HL-60/S4 (cell line): Measurements from ENCODE around the gene ATP9A.
"Not testable (repeated sequence)": the region's sequence is repeated elsewhere in the genome, so short reads cannot be mapped to it uniquely, and the experiment has no call there.

Experiments
- in situ Hi-C: fragments of 300-500 bp; cut with MboI; formaldehyde crosslinking; loops from 2 replicates; pipeline ENCODE4 v1.14.3; 2022; ENCODE audit warnings: low sequenced_read_pairs

The ATP9A gene

GRCh38 chr20:51752343-51752951, 15.7 kb downstream of the ATP9A start:
- in situ Hi-C loops, result no loop called here

GRCh38 chr20:51750770-51751388, 17.3 kb downstream of the ATP9A start:
- in situ Hi-C loops, result no loop called here

GRCh38 chr20:51750037-51750769, 18.0 kb downstream of the ATP9A start:
- in situ Hi-C loops, result no loop called here

GRCh38 chr20:51749674-51750036, 18.5 kb downstream of the ATP9A start:
- in situ Hi-C loops, result no loop called here

GRCh38 chr20:51747182-51747911, 20.8 kb downstream of the ATP9A start:
- in situ Hi-C loops, result no loop called here

GRCh38 chr20:51745804-51746203, 22.4 kb downstream of the ATP9A start:
- in situ Hi-C loops, result no loop called here

GRCh38 chr20:51740838-51741237, 27.4 kb downstream of the ATP9A start:
- in situ Hi-C loops, result no loop called here

GRCh38 chr20:51740308-51740707, 27.9 kb downstream of the ATP9A start:
- in situ Hi-C loops, result not testable (repeated sequence)

- in situ Hi-C loops, result no loop called here
Observed at GRCh38 chr20:51739722-51740249, 28.4 kb downstream of the ATP9A start.

- in situ Hi-C loops, result no loop called here
Observed at GRCh38 chr20:51738877-51739447, 29.2 kb downstream of the ATP9A start.

- in situ Hi-C loops, result not testable (repeated sequence)
Observed at GRCh38 chr20:51738261-51738660, 29.9 kb downstream of the ATP9A start.

- in situ Hi-C loops, result no loop called here
Observed at GRCh38 chr20:51736947-51737346, 31.2 kb downstream of the ATP9A start.

- in situ Hi-C loops, result no loop called here
Observed at GRCh38 chr20:51735728-51736600, 32.2 kb downstream of the ATP9A start.

- in situ Hi-C loops, result no loop called here
Observed at GRCh38 chr20:51734876-51735720, 33.1 kb downstream of the ATP9A start.

GRCh38 chr20:51733070-51733469, 35.1 kb downstream of the ATP9A start:
- in situ Hi-C loops, result no loop called here

GRCh38 chr20:51732096-51732791, 35.9 kb downstream of the ATP9A start:
- in situ Hi-C loops, result no loop called here

- in situ Hi-C loops, result no loop called here
Observed at GRCh38 chr20:51731731-51732095, 36.5 kb downstream of the ATP9A start.

- in situ Hi-C loops, result no loop called here
Observed at GRCh38 chr20:51729771-51730170, 38.4 kb downstream of the ATP9A start.

GRCh38 chr20:51728737-51729136, 39.5 kb downstream of the ATP9A start:
- in situ Hi-C loops, result no loop called here
